Psoas muscle (tissue), 8 donors: ENCODE results near the gene ZBTB4. TPM values are rescaled to one million over a fixed set of nuclear protein-coding genes. Genes with fewer than 3 reads are reported as not detected.

Experiments
- ATAC-seq, 4 donors: fragments of 200-7000 bp; cut with Tn5 transposase; one replicate each; pipeline ENCODE4 v1.9.1; 2020; ENCODE audit warnings: moderate library complexity in 3 of 4, mild to moderate bottlenecking in 2 of 4
- DNase-seq, 2 donors: peaks; one replicate each; pipeline ENCODE4 v3.0.0-alpha.2; 2020
- H3K27ac ChIP-seq: fragments of 200-600 bp; one replicate; pipeline ENCODE4 v1.8.0; 2022
- H3K27me3 ChIP-seq, 3 donors: fragments of 200-600 bp in 1 of 3; one replicate each; pipeline versions ENCODE4 v1.6.1 to v1.8.0; 2013 to 2022; ENCODE audit warnings: low read length in 2 of 3, mild to moderate bottlenecking in 2 of 3, moderate library complexity in 1 of 3; ENCODE audit not compliant: insufficient read depth in 3 of 3
- H3K36me3 ChIP-seq, 2 donors: fragments of 200-600 bp in 1 of 2; one replicate each; pipeline versions ENCODE4 v1.6.1 to v1.8.0; 2013 to 2022; ENCODE audit warnings: low read depth in 1 of 2, mild to moderate bottlenecking in 1 of 2, moderate library complexity in 1 of 2; ENCODE audit not compliant: insufficient read depth in 1 of 2
- H3K4me1 ChIP-seq: fragments of 200-600 bp; one replicate; pipeline ENCODE4 v1.8.0; 2022
- H3K4me3 ChIP-seq: fragments of 200-600 bp; one replicate; pipeline ENCODE4 v1.8.0; 2022; ENCODE audit warnings: mild to moderate bottlenecking
- H3K9me3 ChIP-seq: fragments of 200-600 bp; one replicate; pipeline ENCODE4 v1.8.0; 2022
- WGBS, 3 donors: extraction: QIAGEN DNeasy Blood & Tissue Kit; methylation state at CpG; one replicate each; pipeline versions ENCODE4 v1.1.6 to v1.1.7; 2013; 5-methylcytosine and 5-hydroxymethylcytosine counted together
- intact Hi-C, 2 donors: fragments of 100-400 bp; cut with DNase I; formaldehyde crosslinking; loops; one replicate each; pipeline versions ENCODE4 v1.11.0 to v1.14.2; 2022
- polyA plus RNA-seq, 3 donors: library from polyadenylated mRNA; stranded (reverse); fragments of 200-250 nt; gene quantifications; one replicate each; pipeline ENCODE4 v1.2.3, GENCODE V29; 2013
- total RNA-seq, 4 donors: library from RNA; stranded (reverse); fragmentation: NEBNext Ultra II Directional in 2 of 4; extraction: Animal tissue kit (Norgen Biotek cat#: 25700) in 2 of 4; gene quantifications; one replicate each; pipeline versions ENCODE4 v1.2.1 to v1.2.4, GENCODE V29; 2021 to 2023
- TF ChIP-seq, protein P1 (sequence below): fragments of 200-600 bp; IDR thresholded peaks from one replicate; pipeline ENCODE4 v1.8.0; 2022; ENCODE audit warnings: antibody characterized with exemption
- donor health status: healthy with polysubstance abuse.
- donor health status: DM: no; HTN: no; CAD: no; lungs with moderate emphysema.
- donor health status: Bipolar disorder and iron deficiency.
- donor health status: healthy.
- donor health status: DM: yes; HTN: yes; CAD: no.
- donor health status: DM: no; HTN: no; CAD: no.
- donor health status: DM: no; HTN: no; CAD: no.
- donor health status: DM: yes; HTN: yes; CAD: no.

ZBTB4 gene
- total and polyA plus RNA-seq, 7 donors = 10.3 to 43.2 (median 29.3) TPM

- no peak overlapping the region for H3K27ac ChIP-seq
- DNase-seq = no peak
- peaks cover 0 to 67% of the 10 kb centered on the region in 2 donors for H3K36me3 ChIP-seq
- ATAC-seq = peak in 1 of 4 donors; percentile 27
- TF ChIP-seq, protein P1, sequence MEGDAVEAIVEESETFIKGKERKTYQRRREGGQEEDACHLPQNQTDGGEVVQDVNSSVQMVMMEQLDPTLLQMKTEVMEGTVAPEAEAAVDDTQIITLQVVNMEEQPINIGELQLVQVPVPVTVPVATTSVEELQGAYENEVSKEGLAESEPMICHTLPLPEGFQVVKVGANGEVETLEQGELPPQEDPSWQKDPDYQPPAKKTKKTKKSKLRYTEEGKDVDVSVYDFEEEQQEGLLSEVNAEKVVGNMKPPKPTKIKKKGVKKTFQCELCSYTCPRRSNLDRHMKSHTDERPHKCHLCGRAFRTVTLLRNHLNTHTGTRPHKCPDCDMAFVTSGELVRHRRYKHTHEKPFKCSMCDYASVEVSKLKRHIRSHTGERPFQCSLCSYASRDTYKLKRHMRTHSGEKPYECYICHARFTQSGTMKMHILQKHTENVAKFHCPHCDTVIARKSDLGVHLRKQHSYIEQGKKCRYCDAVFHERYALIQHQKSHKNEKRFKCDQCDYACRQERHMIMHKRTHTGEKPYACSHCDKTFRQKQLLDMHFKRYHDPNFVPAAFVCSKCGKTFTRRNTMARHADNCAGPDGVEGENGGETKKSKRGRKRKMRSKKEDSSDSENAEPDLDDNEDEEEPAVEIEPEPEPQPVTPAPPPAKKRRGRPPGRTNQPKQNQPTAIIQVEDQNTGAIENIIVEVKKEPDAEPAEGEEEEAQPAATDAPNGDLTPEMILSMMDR = no peak
- no peaks in the 10 kb centered on the region for H3K9me3 ChIP-seq
- WGBS, 3 donors = 89 to 95% (median 90%) methylated on average over 7 of the region's 7 CpGs
- intact Hi-C loops = no loop called here
- H3K27me3 ChIP-seq = no peaks in the 10 kb centered on the region
- no peak overlapping the region for H3K4me3 ChIP-seq
- peaks cover 2% of the 10 kb centered on the region for H3K4me1 ChIP-seq
These were observed 18.4 kb downstream of the ZBTB4 start for GRCh38 chr17:7460850-7461660.

DNA sequence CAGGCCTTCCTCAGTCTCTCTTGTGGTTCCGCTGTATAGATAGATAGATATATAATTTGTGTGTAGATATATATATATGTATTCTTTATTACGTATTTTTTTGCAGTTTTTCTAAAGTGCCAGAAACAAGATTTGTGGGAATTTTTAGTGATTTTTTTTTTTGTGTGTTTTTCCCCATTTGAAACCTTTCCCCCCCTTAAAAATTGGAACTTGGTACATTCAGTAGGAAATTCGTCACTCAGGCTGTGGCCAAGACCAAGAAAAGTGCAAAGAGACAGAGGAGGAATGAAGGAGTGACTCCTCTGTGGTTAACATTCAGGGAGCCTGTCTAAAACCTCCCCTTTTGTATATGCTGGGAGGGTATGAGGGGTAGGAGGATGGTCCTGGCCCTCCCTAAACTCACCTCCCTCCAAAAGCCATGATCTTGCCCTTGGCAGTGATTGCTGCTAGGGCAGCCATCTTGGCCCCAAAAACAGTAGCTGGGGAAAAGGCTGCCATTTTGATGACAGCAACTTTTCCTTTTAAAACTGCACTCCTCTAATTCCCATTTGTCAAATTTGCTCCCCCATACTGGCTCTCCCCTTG is 19.4 kb downstream of the ZBTB4 start:
- H3K27ac ChIP-seq = peak overlapping the region; percentile 10
- no peaks in the 10 kb centered on the region for H3K9me3 ChIP-seq
- H3K36me3 ChIP-seq = peaks cover 0 to 67% of the 10 kb centered on the region in 2 donors
- ATAC-seq = no peak
- TF ChIP-seq, protein P1 = no peak
- H3K4me1 ChIP-seq = no peaks in the 10 kb centered on the region
- no peak for DNase-seq
- 78 to 82% (median 80%) methylated on average over 3 of the region's 3 CpGs for WGBS, 3 donors
- H3K27me3 ChIP-seq = no peaks in the 10 kb centered on the region
- no peak overlapping the region for H3K4me3 ChIP-seq
- intact Hi-C loops = no loop called here

- DNase-seq = no peak
- TF ChIP-seq, protein P1 = no peak
These were observed 31.0 kb downstream of the ZBTB4 start for GRCh38 chr17:7448461-7448860.

GRCh38 chr17:7445619-7445968 is 33.8 kb downstream of the ZBTB4 start:
- Histone ChIP-seq H3K27me3 (peaks cover 0 to 7% (median 0%) of the 10 kb centered on the region in 3 donors), H3K4me1 (peaks cover 33% of the 10 kb centered on the region), H3K9me3 (no peaks in the 10 kb centered on the region), H3K36me3 (peaks cover 0 to 42% of the 10 kb centered on the region in 2 donors), H3K4me3 (peak overlapping the region; percentile 92), H3K27ac (peak overlapping the region; percentile 100)
- intact Hi-C loops = loop anchor here in 1 of 2 donors (2.0 kb wide), 1 partner anchor 33 kb away; the partner anchor contains the start of gene ZBTB4
- TF ChIP-seq, protein P1 = no peak
- DNase-seq (no peak), ATAC-seq (peak; percentile 34 to 41 (median 40))
- 3 to 7% (median 6%) methylated on average over 16 of the region's 16 CpGs for WGBS, 3 donors

More at GRCh38 chr17:7448461-7448860, 31.0 kb downstream of the ZBTB4 start:
- intact Hi-C loops = no loop called here
- Histone ChIP-seq H3K36me3 (peaks cover 0 to 70% of the 10 kb centered on the region in 2 donors), H3K4me3 (no peak overlapping the region), H3K27ac (no peak overlapping the region), H3K27me3 (peaks cover 0 to 7% (median 0%) of the 10 kb centered on the region in 3 donors), H3K4me1 (peaks cover 27% of the 10 kb centered on the region), H3K9me3 (no peaks in the 10 kb centered on the region)
- ATAC-seq = no peak
- WGBS, 3 donors = 88 to 93% (median 89%) methylated on average over 7 of the region's 7 CpGs
